ENCODE data around the gene CCDC27.

DNA sequence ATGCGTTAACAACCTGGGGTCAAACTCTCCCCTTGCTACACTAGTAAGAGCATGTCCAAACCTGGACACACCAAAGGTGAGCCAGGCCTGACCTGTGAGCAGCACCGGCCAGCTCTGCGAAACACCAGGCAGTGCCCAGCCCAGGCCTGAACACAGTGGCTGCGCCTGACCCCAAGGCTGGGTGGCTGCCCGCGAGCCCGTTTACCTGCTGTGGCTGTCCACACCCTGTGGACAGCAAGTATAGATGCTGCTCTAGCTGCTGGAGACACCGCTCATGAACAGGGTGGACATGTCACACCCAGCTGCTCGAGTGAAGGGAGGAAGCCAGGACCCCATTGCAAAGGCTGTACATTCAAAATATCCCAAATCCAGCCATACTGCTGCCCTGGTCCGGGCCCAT is 7.6 kb upstream of the CCDC27 start:
- TF ChIP-seq POLR2A (IDR thresholded peaks at IDR 0.05): no peak
- TF ChIP-seq, protein P1, sequence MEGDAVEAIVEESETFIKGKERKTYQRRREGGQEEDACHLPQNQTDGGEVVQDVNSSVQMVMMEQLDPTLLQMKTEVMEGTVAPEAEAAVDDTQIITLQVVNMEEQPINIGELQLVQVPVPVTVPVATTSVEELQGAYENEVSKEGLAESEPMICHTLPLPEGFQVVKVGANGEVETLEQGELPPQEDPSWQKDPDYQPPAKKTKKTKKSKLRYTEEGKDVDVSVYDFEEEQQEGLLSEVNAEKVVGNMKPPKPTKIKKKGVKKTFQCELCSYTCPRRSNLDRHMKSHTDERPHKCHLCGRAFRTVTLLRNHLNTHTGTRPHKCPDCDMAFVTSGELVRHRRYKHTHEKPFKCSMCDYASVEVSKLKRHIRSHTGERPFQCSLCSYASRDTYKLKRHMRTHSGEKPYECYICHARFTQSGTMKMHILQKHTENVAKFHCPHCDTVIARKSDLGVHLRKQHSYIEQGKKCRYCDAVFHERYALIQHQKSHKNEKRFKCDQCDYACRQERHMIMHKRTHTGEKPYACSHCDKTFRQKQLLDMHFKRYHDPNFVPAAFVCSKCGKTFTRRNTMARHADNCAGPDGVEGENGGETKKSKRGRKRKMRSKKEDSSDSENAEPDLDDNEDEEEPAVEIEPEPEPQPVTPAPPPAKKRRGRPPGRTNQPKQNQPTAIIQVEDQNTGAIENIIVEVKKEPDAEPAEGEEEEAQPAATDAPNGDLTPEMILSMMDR (IDR thresholded peaks at IDR 0.05): no peak
